ENCODE data around the gene LDLRAD3. TPM values are rescaled to one million over a fixed set of nuclear protein-coding genes. Genes with fewer than 3 reads are reported as not detected.

Gene LDLRAD3
- total and polyA plus RNA-seq, 12 donors: 0.87 to 5.1 (median 1.7) TPM

DNA sequence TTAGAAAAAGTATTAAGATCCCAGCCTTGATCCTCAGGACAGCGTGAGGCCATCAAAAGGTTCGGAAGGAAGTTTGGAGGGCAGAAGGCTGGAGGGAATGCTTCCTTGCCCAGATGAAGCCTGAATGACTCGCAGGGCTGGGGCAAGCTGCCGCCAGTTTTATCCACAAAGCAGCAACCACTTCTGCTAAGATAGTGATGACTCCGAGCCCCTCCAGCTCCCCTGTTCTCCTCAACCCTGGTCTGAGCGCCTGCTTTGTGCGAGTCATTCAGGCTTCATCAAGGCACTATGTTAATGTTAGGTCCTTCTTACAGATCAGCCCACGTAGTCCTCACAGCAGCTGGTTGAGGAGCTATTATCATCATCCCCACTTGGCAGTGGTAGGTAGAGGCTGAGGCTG is 186.5 kb downstream of the LDLRAD3 start:
- no peak for ATAC-seq
- Histone ChIP-seq H3K4me3 (no peak overlapping the region), H3K27ac (no peak overlapping the region), H3K4me1 (peaks cover 0 to 15% (median 0%) of the 10 kb centered on the region in 9 donors), H3K36me3 (no peaks in the 10 kb centered on the region), H3K9me3 (no peaks in the 10 kb centered on the region), H3K27me3 (peaks cover 0 to 22% (median 6%) of the 10 kb centered on the region in 7 donors)
- DNase-seq: no peak
- WGBS, 2 donors: 96 to 97% methylated on average over 8 of the region's 8 CpGs
- TF ChIP-seq, protein P1, sequence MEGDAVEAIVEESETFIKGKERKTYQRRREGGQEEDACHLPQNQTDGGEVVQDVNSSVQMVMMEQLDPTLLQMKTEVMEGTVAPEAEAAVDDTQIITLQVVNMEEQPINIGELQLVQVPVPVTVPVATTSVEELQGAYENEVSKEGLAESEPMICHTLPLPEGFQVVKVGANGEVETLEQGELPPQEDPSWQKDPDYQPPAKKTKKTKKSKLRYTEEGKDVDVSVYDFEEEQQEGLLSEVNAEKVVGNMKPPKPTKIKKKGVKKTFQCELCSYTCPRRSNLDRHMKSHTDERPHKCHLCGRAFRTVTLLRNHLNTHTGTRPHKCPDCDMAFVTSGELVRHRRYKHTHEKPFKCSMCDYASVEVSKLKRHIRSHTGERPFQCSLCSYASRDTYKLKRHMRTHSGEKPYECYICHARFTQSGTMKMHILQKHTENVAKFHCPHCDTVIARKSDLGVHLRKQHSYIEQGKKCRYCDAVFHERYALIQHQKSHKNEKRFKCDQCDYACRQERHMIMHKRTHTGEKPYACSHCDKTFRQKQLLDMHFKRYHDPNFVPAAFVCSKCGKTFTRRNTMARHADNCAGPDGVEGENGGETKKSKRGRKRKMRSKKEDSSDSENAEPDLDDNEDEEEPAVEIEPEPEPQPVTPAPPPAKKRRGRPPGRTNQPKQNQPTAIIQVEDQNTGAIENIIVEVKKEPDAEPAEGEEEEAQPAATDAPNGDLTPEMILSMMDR (IDR thresholded peaks at IDR 0.05): no peak
- intact Hi-C loops (cut with DNase I): loop anchor here (2.0 to 10.0 kb wide), 14 partner anchors 86 to 514 kb away; partner anchors contain the start of genes FJX1 (in 4 of the 10) and LDLRAD3 (in 1 of the 10)

DNA sequence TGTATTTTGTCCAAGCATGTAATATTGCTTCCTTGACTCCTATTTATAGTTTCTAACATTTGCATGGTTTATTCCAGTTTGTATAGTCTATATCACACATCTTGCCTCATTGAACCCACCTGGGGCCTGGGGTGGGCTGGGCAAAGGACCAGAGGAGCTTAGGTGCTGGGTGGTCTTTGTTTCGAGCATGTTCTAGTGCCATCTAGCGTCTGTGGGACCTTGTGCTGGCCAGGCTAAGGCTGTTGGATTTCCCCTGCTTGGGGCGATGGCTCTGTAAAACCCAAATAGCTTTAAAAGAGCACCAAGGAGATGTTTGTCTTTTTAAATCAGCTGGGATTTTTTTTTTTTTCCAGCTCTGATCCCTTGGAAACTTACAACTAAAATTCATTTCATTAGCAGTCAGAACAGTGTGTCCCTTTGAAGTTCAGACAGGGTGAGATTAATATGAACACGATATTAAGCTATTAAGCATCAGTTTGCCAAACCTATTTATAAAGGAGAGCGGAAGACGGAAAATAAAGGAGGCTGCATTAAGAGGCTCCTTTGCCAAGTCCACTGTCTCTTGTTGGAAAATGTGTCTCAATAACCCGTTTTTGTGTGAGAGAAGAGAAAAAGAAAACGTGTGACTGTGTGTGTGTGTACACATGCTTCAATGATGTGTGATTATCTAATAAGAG is 188.0 kb downstream of the LDLRAD3 start:
- H3K4me3 ChIP-seq: no peak overlapping the region
- intact Hi-C loops (cut with DNase I): loop anchor here (2.0 to 10.0 kb wide), 15 partner anchors 87 to 517 kb away; partner anchors contain the start of genes FJX1 (in 4 of the 10) and LDLRAD3 (in 1 of the 10)
- WGBS, 2 donors: 43 to 50% methylated on average over 8 of the region's 8 CpGs
- no peaks in the 10 kb centered on the region for H3K36me3 ChIP-seq
- peak overlapping the region in 2 of 10 donors; percentile 15 to 44 for H3K27ac ChIP-seq
- peaks cover 0 to 15% (median 0%) of the 10 kb centered on the region in 9 donors for H3K4me1 ChIP-seq
- H3K27me3 ChIP-seq: peaks cover 0 to 22% (median 6%) of the 10 kb centered on the region in 7 donors
- TF ChIP-seq, protein P1 (IDR thresholded peaks at IDR 0.05): peak; percentile 47 to 87 (median 75)
- DNase-seq: peak; percentile 24 to 68
- no peaks in the 10 kb centered on the region for H3K9me3 ChIP-seq
- ATAC-seq: peak; percentile 77 to 92 (median 83)

DNA sequence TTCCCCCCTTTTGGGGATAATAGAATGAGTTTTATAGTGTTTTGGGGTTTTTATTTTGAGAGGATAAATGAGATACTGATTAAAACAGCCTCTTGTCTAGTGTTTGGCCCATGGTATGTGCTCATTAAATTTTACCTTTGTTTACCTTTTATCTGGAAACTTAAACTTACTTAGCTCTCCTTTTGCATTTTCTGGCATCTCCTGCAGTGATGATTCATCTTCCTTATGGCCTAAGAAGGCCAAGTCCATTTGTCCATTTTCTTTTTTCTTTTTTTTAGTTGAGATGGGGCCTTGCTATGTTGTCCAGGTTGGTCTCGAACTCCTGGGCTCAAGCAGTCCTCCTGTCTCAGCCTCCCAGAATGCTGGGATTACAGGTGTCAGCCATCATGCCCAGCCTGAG is 189.1 kb downstream of the LDLRAD3 start:
- TF ChIP-seq, protein P1 (IDR thresholded peaks at IDR 0.05): no peak
- intact Hi-C loops (cut with DNase I): loop anchor here in 9 of 10 donors (2.0 to 10.0 kb wide), 13 partner anchors 88 to 518 kb away; partner anchors contain the start of genes FJX1 (in 4 of the 9) and LDLRAD3 (in 1 of the 9)

DNA sequence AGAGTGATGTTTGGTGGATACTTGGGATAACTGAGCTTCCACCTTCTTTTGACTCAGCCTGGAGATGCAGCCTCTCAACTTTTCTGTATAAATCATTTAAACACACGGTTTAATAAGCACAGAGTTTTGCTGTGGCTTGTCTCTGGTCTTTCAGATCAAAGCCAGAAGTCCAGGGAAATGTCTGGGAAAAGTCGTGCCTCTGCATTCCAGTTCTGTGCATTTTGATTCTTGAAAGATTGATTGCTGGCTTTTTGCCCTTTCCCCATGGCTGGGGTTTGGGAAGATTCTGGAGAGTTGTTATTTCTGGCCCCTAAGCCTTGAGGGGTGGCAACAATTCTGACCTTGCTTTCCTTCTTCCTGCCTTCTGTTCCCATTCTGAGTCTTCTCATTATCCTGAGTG is 191.2 kb downstream of the LDLRAD3 start:
- H3K9me3 ChIP-seq: no peaks in the 10 kb centered on the region
- H3K27me3 ChIP-seq: peaks cover 0 to 9% (median 0%) of the 10 kb centered on the region in 7 donors
- H3K27ac ChIP-seq: no peak overlapping the region
- no peaks in the 10 kb centered on the region for H3K36me3 ChIP-seq
- no peak overlapping the region for H3K4me3 ChIP-seq
- peaks cover 0 to 15% (median 0%) of the 10 kb centered on the region in 9 donors for H3K4me1 ChIP-seq
- TF ChIP-seq, protein P1 (IDR thresholded peaks at IDR 0.05): no peak
- DNase-seq (no peak), ATAC-seq (peak in 1 of 8 donors; percentile 8)
- 61 to 72% methylated on average over 2 of the region's 2 CpGs for WGBS, 2 donors
- intact Hi-C loops (cut with DNase I): loop anchor here in 7 of 10 donors (10.0 kb wide), 7 partner anchors 90 to 310 kb away; partner anchors contain the start of gene LDLRAD3 (in 1 of the 7)

More for the DNA sequence above, 189.1 kb downstream of the LDLRAD3 start:
- H3K27me3 ChIP-seq: peaks cover 0 to 15% (median 4%) of the 10 kb centered on the region in 7 donors
- no peaks in the 10 kb centered on the region for H3K9me3 ChIP-seq
- no peak overlapping the region for H3K4me3 ChIP-seq
- H3K27ac ChIP-seq: no peak overlapping the region
- H3K4me1 ChIP-seq: peaks cover 0 to 15% (median 0%) of the 10 kb centered on the region in 9 donors
- H3K36me3 ChIP-seq: no peaks in the 10 kb centered on the region
- ATAC-seq (no peak), DNase-seq (no peak)
- 92 to 94% methylated on average over 1 of the region's 1 CpG for WGBS, 2 donors
